ENCODE data around the gene DSC2.

Gene DSC2

GRCh38 chr18:31058897-31059296 is 43.3 kb downstream of the DSC2 start:
- TF ChIP-seq POLR2AphosphoS5 (IDR thresholded peaks at IDR 0.05; ENCODE audit: low read depth, low read length) (no peak), POLR2A (IDR thresholded peaks at IDR 0.05; ENCODE audit: low read depth, low read length) (no peak), TAF1 (IDR thresholded peaks at IDR 0.05; ENCODE audit: borderline replicate concordance, low read depth, low read length) (no peak)
- FAIRE-seq (no peak), DNase-seq (ENCODE audit: insufficient read length) (no peak)

- FAIRE-seq (no peak), DNase-seq (ENCODE audit: insufficient read length) (no peak)
- TF ChIP-seq POLR2AphosphoS5 (IDR thresholded peaks at IDR 0.05; ENCODE audit: low read depth, low read length) = no peak
- TF ChIP-seq POLR2A (IDR thresholded peaks at IDR 0.05; ENCODE audit: low read depth, low read length) = no peak
- no peak for TF ChIP-seq TAF1 (IDR thresholded peaks at IDR 0.05; ENCODE audit: borderline replicate concordance, low read depth, low read length)
These were observed 44.3 kb downstream of the DSC2 start for GRCh38 chr18:31057917-31058316.

GRCh38 chr18:31057051-31057450 is 45.2 kb downstream of the DSC2 start:
- FAIRE-seq (no peak), DNase-seq (ENCODE audit: insufficient read length) (no peak)
- TF ChIP-seq TAF1 (IDR thresholded peaks at IDR 0.05; ENCODE audit: borderline replicate concordance, low read depth, low read length) = no peak
- no peak for TF ChIP-seq POLR2A (IDR thresholded peaks at IDR 0.05; ENCODE audit: low read depth, low read length)
- no peak for TF ChIP-seq POLR2AphosphoS5 (IDR thresholded peaks at IDR 0.05; ENCODE audit: low read depth, low read length)

- TF ChIP-seq POLR2AphosphoS5 (IDR thresholded peaks at IDR 0.05; ENCODE audit: low read depth, low read length) = no peak
- TF ChIP-seq POLR2A (IDR thresholded peaks at IDR 0.05; ENCODE audit: low read depth, low read length) = no peak
- TF ChIP-seq TAF1 (IDR thresholded peaks at IDR 0.05; ENCODE audit: borderline replicate concordance, low read depth, low read length) = no peak
- no peak for DNase-seq (ENCODE audit: insufficient read length)
- no peak for FAIRE-seq
These were observed 45.9 kb downstream of the DSC2 start for GRCh38 chr18:31056296-31056695.

GRCh38 chr18:31050635-31051034 is 51.6 kb downstream of the DSC2 start:
- FAIRE-seq = no peak
- DNase-seq (ENCODE audit: insufficient read length) = no peak
- no peak for TF ChIP-seq TAF1 (IDR thresholded peaks at IDR 0.05; ENCODE audit: borderline replicate concordance, low read depth, low read length)
- TF ChIP-seq POLR2AphosphoS5 (IDR thresholded peaks at IDR 0.05; ENCODE audit: low read depth, low read length) = no peak
- no peak for TF ChIP-seq POLR2A (IDR thresholded peaks at IDR 0.05; ENCODE audit: low read depth, low read length)

GRCh38 chr18:31049189-31049588 is 53.0 kb downstream of the DSC2 start:
- FAIRE-seq (no peak), DNase-seq (ENCODE audit: insufficient read length) (no peak)
- TF ChIP-seq TAF1 (IDR thresholded peaks at IDR 0.05; ENCODE audit: borderline replicate concordance, low read depth, low read length) (no peak), POLR2AphosphoS5 (IDR thresholded peaks at IDR 0.05; ENCODE audit: low read depth, low read length) (no peak), POLR2A (IDR thresholded peaks at IDR 0.05; ENCODE audit: low read depth, low read length) (no peak)

- TF ChIP-seq POLR2AphosphoS5 (IDR thresholded peaks at IDR 0.05; ENCODE audit: low read depth, low read length) (no peak), POLR2A (IDR thresholded peaks at IDR 0.05; ENCODE audit: low read depth, low read length) (no peak), TAF1 (IDR thresholded peaks at IDR 0.05; ENCODE audit: borderline replicate concordance, low read depth, low read length) (no peak)
- DNase-seq (ENCODE audit: insufficient read length) = no peak
- FAIRE-seq = no peak
These were observed 54.0 kb downstream of the DSC2 start for GRCh38 chr18:31048216-31048615.

GRCh38 chr18:31046916-31047315 is 55.3 kb downstream of the DSC2 start:
- FAIRE-seq (no peak), DNase-seq (ENCODE audit: insufficient read length) (no peak)
- TF ChIP-seq TAF1 (IDR thresholded peaks at IDR 0.05; ENCODE audit: borderline replicate concordance, low read depth, low read length) (no peak), POLR2AphosphoS5 (IDR thresholded peaks at IDR 0.05; ENCODE audit: low read depth, low read length) (no peak), POLR2A (IDR thresholded peaks at IDR 0.05; ENCODE audit: low read depth, low read length) (no peak)

- no peak for TF ChIP-seq TAF1 (IDR thresholded peaks at IDR 0.05; ENCODE audit: borderline replicate concordance, low read depth, low read length)
- no peak for TF ChIP-seq POLR2AphosphoS5 (IDR thresholded peaks at IDR 0.05; ENCODE audit: low read depth, low read length)
- no peak for TF ChIP-seq POLR2A (IDR thresholded peaks at IDR 0.05; ENCODE audit: low read depth, low read length)
- FAIRE-seq (no peak), DNase-seq (ENCODE audit: insufficient read length) (no peak)
These were observed 56.6 kb downstream of the DSC2 start for GRCh38 chr18:31045599-31045998.

GRCh38 chr18:31044926-31045325 is 57.3 kb downstream of the DSC2 start:
- FAIRE-seq (no peak), DNase-seq (ENCODE audit: insufficient read length) (no peak)
- no peak for TF ChIP-seq POLR2A (IDR thresholded peaks at IDR 0.05; ENCODE audit: low read depth, low read length)
- TF ChIP-seq TAF1 (IDR thresholded peaks at IDR 0.05; ENCODE audit: borderline replicate concordance, low read depth, low read length) = no peak
- TF ChIP-seq POLR2AphosphoS5 (IDR thresholded peaks at IDR 0.05; ENCODE audit: low read depth, low read length) = no peak

GRCh38 chr18:31043709-31044108 is 58.5 kb downstream of the DSC2 start:
- TF ChIP-seq TAF1 (IDR thresholded peaks at IDR 0.05; ENCODE audit: borderline replicate concordance, low read depth, low read length) (no peak), POLR2AphosphoS5 (IDR thresholded peaks at IDR 0.05; ENCODE audit: low read depth, low read length) (no peak), POLR2A (IDR thresholded peaks at IDR 0.05; ENCODE audit: low read depth, low read length) (no peak)
- DNase-seq (ENCODE audit: insufficient read length) (no peak), FAIRE-seq (no peak)

GRCh38 chr18:31042406-31043181 is 59.6 kb downstream of the DSC2 start, which contains the start of gene DSC3:
Gene DSC3 (minus strand): TSS chr18:31042742. CDS start chr18:31042660, 82 bp downstream.
- FAIRE-seq (no peak), DNase-seq (ENCODE audit: insufficient read length) (no peak)
- TF ChIP-seq TAF1 (IDR thresholded peaks at IDR 0.05; ENCODE audit: borderline replicate concordance, low read depth, low read length) (no peak), POLR2A (IDR thresholded peaks at IDR 0.05; ENCODE audit: low read depth, low read length) (no peak), POLR2AphosphoS5 (IDR thresholded peaks at IDR 0.05; ENCODE audit: low read depth, low read length) (no peak)
